ENCODE data around the gene ALOX15.
"Not testable (repeated sequence)": the region's sequence is repeated elsewhere in the genome, so short reads cannot be mapped to it uniquely, and the experiment has no call there.

DNA sequence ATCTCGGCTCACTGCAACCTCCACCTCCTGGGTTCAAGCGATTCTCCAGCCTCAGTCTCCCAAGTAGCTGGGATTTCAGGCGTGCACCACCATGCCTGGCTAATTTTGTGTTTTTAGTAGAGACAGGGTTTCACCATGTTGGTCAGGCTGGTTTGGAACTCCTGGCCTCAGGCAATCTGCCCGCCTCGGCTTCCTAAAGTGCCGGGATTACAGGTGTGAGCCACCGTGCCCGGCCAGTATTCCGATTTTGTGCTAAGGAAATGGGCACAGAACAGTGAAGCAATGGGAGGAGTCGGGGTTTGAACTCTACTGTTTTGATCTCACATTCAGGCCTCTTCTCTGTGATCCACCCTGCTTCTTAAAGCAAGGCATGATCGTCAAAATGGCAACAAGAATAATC is 36.7 kb downstream of the ALOX15 start:
- TF ChIP-seq, protein P1, sequence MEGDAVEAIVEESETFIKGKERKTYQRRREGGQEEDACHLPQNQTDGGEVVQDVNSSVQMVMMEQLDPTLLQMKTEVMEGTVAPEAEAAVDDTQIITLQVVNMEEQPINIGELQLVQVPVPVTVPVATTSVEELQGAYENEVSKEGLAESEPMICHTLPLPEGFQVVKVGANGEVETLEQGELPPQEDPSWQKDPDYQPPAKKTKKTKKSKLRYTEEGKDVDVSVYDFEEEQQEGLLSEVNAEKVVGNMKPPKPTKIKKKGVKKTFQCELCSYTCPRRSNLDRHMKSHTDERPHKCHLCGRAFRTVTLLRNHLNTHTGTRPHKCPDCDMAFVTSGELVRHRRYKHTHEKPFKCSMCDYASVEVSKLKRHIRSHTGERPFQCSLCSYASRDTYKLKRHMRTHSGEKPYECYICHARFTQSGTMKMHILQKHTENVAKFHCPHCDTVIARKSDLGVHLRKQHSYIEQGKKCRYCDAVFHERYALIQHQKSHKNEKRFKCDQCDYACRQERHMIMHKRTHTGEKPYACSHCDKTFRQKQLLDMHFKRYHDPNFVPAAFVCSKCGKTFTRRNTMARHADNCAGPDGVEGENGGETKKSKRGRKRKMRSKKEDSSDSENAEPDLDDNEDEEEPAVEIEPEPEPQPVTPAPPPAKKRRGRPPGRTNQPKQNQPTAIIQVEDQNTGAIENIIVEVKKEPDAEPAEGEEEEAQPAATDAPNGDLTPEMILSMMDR (IDR thresholded peaks at IDR 0.05 in 8 of 11, conservative IDR thresholded peaks at IDR 0.05 in 3 of 11), result not testable (repeated sequence)
- TF ChIP-seq POLR2AphosphoS5, POLR2A (IDR thresholded peaks at IDR 0.05): not testable (repeated sequence)

Measured in spleen (tissue), 7 donors.